ENCODE measurements around the gene TRANK1. TPM values are rescaled to one million over a fixed set of nuclear protein-coding genes. Genes with fewer than 3 reads are reported as not detected.

The TRANK1 gene
- total RNA-seq, 6 donors from 2014 or later = 10.6 to 39.8 (median 28.1) TPM

- Histone ChIP-seq H3K4me3 (no peak overlapping the region), H3K4me1 (peaks cover 0 to 5% (median under 1%) of the 10 kb centered on the region in 4 donors), H3K27me3 (no peaks in the 10 kb centered on the region), H3K36me3 (peaks cover 0 to 25% (median 0%) of the 10 kb centered on the region in 4 donors), H3K27ac (no peak overlapping the region), H3K9me3 (no peaks in the 10 kb centered on the region)
- WGBS, 2 donors = 84 to 93% methylated on average over 2 of the region's 2 CpGs
- ATAC-seq (ENCODE audit: low FRiP score in 2 of 2) (no peak), DNase-seq (no peak)
- TF ChIP-seq EP300 (IDR thresholded peaks at IDR 0.05) = no peak
Measured at GRCh38 chr3:36871379-36872126, 73.3 kb downstream of the TRANK1 start.

DNA sequence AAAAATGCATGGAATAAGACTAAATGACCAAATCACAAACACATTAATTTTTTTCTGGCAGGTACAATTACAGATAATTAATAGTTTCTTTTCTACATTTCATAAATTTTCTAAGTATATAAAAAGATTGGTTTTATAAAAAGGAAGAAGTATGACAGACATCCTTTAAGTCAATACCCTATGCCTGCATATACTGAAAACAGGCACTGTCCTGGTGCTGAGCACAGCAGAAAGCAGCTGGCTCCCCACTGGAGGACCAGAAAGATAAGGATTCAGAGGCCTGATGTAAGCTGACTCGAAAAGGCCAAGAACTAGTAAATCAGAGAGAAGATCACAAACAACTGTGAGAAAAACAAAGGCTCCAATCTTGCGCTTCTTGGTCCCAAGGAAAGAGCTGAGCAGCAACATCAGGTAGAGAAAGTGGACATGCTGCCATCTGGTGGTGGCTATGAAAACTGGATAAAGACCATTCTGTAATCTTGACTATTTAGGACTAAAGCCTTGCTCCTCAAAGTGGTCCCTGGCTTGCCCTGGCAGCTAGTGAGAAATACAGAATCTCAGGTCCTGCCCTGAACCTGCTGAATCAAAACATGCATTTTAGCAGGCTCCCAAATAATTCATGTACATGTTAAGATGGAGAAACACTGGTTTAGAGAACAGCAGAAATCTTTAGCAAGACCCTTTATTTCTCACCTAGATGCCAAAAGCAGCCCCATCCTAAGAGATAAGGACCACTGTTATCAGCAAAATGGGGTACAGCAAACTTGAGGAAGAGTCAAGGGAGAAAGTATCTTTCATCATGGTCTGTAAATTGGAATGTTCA is 76.0 kb downstream of the TRANK1 start:
- DNase-seq (peak in 1 of 2 donors; percentile 41), ATAC-seq (ENCODE audit: low FRiP score in 2 of 2) (peak; percentile 80 to 88)
- Histone ChIP-seq H3K4me1 (no peaks in the 10 kb centered on the region), H3K27ac (no peak overlapping the region), H3K27me3 (no peaks in the 10 kb centered on the region), H3K9me3 (no peaks in the 10 kb centered on the region), H3K36me3 (peaks cover 0 to 20% (median 0%) of the 10 kb centered on the region in 4 donors), H3K4me3 (no peak overlapping the region)
- 24% methylated on average over 2 of the region's 2 CpGs for WGBS, 2 donors
- TF ChIP-seq EP300 (IDR thresholded peaks at IDR 0.05) (no peak), POLR2A (IDR thresholded peaks at IDR 0.05) (no peak)
- TF ChIP-seq, protein P1, sequence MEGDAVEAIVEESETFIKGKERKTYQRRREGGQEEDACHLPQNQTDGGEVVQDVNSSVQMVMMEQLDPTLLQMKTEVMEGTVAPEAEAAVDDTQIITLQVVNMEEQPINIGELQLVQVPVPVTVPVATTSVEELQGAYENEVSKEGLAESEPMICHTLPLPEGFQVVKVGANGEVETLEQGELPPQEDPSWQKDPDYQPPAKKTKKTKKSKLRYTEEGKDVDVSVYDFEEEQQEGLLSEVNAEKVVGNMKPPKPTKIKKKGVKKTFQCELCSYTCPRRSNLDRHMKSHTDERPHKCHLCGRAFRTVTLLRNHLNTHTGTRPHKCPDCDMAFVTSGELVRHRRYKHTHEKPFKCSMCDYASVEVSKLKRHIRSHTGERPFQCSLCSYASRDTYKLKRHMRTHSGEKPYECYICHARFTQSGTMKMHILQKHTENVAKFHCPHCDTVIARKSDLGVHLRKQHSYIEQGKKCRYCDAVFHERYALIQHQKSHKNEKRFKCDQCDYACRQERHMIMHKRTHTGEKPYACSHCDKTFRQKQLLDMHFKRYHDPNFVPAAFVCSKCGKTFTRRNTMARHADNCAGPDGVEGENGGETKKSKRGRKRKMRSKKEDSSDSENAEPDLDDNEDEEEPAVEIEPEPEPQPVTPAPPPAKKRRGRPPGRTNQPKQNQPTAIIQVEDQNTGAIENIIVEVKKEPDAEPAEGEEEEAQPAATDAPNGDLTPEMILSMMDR (IDR thresholded peaks at IDR 0.05) = peak; percentile 57 to 70 (median 63)

GRCh38 chr3:36867810-36868209 is 77.0 kb downstream of the TRANK1 start:
- no peak for ATAC-seq (ENCODE audit: low FRiP score in 2 of 2)
- WGBS, 2 donors = 90 to 91% methylated on average over 7 of the region's 7 CpGs
- no peaks in the 10 kb centered on the region for H3K27me3 ChIP-seq

DNA sequence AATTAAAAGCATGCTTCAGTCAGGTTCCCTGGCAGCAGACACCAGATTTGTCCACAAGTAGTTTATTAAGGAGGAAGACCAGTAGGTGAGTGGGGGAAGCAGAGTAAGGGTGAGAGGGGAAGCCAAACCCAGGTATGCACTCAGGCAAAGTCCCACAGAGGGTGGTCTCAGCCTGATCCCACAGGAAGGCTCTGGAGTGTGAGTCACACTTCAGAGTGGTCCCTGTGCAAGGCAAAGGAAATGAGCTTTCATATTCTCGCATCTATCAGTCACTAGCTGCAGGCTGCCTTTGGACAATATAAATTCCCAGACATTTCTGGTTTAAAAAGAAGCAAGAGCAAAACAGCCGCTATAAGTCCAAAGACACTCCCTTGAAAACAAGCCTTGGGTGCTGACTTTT is 78.5 kb downstream of the TRANK1 start:
- H3K9me3 ChIP-seq = no peaks in the 10 kb centered on the region
- no peaks in the 10 kb centered on the region for H3K4me1 ChIP-seq
- ATAC-seq (ENCODE audit: low FRiP score in 2 of 2) = no peak
- TF ChIP-seq POLR2AphosphoS5 (IDR thresholded peaks at IDR 0.05) (no peak), POLR2A (IDR thresholded peaks at IDR 0.05) (no peak), EP300 (IDR thresholded peaks at IDR 0.05) (no peak)
- TF ChIP-seq, protein P1 (IDR thresholded peaks at IDR 0.05) = no peak
- DNase-seq = no peak
- H3K4me3 ChIP-seq = no peak overlapping the region
- peaks cover 0 to 15% (median 0%) of the 10 kb centered on the region in 4 donors for H3K36me3 ChIP-seq
- no peaks in the 10 kb centered on the region for H3K27me3 ChIP-seq
- H3K27ac ChIP-seq = no peak overlapping the region
- WGBS, 2 donors = 84 to 92% methylated on average over 2 of the region's 2 CpGs

More at GRCh38 chr3:36867810-36868209, 77.0 kb downstream of the TRANK1 start:
- TF ChIP-seq POLR2AphosphoS5 (IDR thresholded peaks at IDR 0.05) (no peak), POLR2A (IDR thresholded peaks at IDR 0.05) (no peak), EP300 (IDR thresholded peaks at IDR 0.05) (no peak)
- TF ChIP-seq, protein P1 (IDR thresholded peaks at IDR 0.05) = no peak
- DNase-seq = no peak
- Histone ChIP-seq H3K4me3 (no peak overlapping the region), H3K4me1 (no peaks in the 10 kb centered on the region), H3K36me3 (peaks cover 0 to 14% (median 0%) of the 10 kb centered on the region in 4 donors), H3K27ac (no peak overlapping the region), H3K9me3 (no peaks in the 10 kb centered on the region)

Data from upper lobe of left lung (tissue), 6 donors.